Occipital lobe (tissue), 2 donors: ENCODE data around the gene SYNGR4. TPM values are rescaled to one million over a fixed set of nuclear protein-coding genes. Genes with fewer than 3 reads are reported as not detected.

Experiments
- DNase-seq: peaks from one replicate; lab custom pipeline; 2025; lab: John Stamatoyannopoulos, UW
- total RNA-seq: library from RNA; depleted of rRNA; stranded (reverse); fragments of >200 nt; gene quantifications from one replicate; pipeline ENCODE4 v1.2.3, GENCODE V29; 2014

Gene SYNGR4
- total RNA-seq, 1 donor from 2014 or later, result not detected

DNA sequence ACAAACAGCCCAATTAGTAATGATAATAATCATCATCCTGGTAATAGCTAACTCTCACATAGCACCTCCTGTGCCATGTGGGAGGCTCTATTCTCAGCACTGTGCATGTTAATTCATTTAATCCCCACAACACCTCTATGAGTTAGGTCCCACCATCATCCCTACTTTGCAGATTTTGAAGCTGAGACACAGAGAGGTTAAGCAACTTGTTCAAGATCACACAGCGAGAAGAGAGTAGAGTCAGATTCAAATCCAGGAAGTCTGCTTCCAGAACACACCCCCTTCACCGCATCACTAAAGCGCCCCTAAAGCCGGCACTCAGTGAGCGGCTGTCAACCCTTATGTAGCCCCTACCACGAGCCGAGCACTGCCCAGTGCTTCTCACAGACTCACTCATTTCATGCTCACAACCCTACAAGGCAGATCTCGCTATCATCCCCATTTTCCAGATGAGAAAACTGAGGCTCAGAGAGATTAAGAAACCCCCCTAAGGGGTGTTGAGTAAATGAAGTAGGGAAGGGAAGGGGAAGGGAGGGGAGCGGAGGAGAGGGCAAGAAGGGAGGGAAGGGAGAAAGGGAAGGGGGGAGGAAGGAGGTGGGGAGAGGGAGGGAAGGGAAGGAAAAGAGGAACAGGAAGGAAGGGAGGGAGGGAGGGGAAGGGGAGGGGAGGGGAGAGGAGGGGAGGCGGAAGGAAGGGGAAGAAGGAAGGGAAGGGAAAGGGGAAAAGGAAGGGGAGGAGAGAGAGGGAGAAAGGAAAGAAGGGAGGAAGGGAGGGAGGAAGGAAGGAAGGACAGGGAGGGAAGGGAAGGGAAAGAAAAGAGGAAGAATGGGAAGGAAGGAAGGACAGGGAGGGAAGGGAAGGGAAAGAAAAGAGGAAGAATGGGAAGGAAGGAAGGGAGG, 22.4 kb upstream of the SYNGR4 start:
- DNase-seq, result no peak

DNA sequence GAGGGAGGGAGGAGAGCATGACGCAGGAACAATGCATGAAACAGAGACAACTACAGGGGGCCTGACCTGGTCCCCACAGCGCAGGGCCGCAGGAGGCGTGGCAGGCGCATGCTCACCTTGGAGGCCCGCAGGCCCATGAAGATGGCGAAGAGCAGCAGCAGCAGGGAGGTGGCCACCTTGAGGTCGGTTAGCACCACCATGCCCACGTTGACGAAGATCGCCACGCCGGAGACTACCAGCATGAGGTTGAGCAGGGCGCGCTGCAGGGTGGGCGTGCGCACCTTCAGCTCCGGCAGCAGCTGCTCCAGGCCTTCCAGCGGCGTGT, 21.8 kb upstream of the SYNGR4 start:
- no peak for DNase-seq

DNA sequence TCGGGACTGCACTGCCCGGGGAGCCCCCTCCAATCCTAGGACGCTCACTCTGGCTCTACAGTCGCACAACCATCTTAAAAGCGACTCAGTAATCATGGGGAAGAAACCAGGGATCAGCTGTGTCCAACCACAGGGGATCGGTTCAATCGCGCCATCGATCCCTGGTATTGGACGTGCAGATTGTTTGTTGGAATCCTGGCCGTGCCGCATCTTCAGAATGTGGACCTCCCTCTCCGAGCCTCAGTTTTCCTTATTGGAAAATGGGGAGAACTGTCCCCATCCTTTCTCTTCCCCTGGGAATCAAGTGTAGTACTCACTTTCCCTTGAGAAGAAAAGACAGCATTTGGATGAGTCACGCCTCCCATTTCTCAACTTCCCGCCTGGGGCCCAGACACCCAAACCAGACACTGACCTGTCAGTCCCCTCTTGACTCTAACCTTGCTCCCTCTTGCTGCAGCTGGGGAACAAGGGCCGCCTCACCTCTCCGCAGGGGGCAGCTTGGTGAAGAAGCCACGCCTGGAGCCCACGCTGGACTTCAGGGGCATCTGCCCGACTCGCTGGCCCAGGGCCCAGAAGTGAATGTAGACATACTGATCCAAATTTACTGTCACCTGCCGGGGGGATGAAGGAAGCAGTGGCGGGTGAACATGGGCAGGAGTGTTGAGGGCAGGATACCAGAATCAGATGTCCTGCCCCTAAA, 21.2 kb upstream of the SYNGR4 start:
- no peak for DNase-seq

DNA sequence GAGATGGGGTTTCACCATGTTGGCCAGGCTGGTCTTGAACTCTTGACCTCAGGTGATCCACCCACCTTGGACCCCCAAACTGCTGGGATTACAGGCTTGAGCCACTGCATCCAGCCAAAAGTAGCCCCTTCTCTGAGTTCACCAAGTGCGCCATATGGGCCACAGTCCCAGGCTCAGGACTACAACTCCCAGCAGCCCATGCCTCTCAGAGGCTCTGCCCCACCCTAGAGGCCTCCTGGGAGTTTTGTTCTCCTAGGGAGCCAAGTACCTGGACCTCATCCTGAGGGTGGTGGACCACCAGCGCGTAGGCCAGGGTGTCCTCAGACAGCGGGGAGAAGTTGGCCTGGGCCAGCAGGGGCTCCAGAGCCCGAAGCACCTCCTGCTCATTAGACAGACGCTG, 19.3 kb upstream of the SYNGR4 start:
- no peak for DNase-seq

DNA sequence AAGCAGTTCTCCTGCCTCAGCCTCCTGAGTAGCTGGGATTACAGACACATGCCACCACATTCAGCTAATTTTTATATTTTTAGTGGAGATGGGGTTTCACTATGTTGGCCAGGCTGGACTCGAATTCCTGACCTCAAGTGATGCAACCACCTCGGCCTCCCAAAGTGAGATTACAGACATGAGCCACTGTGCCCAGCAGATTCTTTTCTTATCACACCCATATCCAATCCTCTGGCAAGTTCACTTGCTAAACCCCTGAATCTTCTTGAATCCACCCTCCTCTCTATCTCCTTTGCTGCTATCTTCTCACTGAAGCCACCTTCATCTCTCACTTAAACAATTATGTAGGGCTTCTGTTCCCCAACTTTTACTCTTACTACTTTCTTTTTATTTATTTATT, 18.0 kb upstream of the SYNGR4 start:
- DNase-seq, result no peak

DNA sequence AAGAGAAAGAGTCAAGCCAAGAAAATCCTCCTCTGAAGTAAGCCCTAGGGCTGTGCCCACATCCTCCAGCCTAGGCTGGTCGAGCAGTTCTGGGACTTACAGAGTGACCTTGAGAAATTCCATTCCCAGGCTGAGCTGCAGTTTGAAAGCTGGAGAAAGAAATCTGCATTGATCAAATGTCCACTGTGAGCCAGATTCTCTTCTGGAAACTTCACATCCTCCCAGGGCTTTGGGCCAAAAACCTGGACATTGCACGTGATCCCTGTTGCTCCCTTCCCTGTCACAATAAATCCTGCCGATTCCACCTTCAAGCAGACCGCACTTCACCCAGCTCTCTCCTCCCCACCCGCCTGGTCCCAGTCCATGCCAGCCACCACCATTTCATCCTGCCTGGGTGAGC, 16.1 kb upstream of the SYNGR4 start:
- DNase-seq, result no peak

DNA sequence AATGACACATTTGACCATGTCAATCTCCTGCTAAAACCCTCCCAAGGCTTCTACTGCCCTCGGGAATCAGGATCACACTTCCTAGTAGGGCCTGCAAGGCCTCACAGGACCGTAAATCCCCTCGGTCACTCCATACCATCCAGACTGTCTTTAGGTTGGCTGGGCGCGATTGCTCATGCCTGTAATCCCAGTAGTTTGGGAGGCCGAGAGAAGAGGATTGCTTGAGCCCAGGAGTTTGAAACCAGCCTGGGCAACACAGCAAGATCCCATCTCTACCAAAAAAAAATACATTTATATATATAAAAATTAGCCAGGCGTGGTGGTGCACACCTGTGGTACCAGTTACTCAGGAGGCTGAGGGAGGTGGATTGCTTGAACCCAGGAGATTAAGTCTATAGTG, 15.4 kb upstream of the SYNGR4 start:
- no peak for DNase-seq

DNA sequence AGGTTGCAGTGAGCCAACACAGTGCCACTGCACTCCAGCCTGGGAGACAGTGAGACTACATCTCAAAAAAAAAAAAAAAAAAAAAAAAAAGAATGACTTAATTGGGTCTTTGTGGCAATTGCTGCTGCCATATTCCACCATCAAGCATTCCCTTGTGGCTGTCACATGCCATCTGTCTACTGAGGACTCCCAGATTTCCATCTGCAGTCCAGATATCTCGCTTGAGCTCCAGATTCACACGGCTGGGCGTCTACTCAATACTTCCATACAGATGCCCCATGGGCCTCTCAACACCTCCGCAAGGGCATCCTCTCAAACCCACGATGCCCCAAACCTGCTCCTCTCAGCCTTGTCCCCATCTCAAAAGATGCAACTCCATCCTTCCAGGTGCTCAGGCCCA, 13.3 kb upstream of the SYNGR4 start:
- DNase-seq, result no peak

DNA sequence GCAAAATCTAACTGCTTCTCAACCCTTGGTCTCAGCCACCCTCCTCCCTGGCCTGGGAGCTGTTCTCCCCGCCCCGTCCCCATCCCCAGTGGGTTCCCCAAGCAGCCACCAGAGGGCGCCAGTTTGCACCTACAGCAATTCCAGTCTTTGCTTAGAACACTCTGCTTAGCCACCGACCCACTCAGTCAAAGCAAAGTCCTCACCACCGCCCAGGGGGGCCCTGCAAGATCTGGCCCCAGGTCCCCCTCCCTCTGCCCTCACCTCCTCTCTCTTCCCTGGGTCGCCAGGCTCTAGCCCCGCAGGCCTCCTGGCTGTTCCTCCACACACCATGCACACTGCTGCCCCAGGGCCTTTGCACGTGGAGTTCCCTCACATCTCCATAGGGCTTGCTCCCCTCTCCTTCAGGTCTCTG, 12.8 kb upstream of the SYNGR4 start:
- DNase-seq, result no peak

DNA sequence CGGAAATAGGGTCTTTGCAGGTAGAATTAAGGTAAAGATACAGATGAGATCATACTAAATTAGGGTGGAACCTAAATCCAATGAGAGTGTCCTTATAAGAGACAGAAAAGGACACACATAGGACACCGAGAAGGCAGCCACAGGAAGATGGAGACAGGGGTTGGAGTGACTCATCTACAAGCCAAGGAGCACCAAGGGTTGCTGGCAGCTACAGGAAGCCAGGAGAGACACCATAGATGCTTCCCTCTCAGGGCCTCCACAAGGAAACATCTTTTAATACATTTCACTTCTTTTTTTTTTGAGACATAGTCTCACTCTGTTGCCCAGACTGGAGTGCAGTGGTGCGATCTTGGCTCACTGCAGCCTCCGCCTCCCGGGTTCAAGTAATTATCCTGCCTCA, 10.5 kb upstream of the SYNGR4 start:
- no peak for DNase-seq

DNA sequence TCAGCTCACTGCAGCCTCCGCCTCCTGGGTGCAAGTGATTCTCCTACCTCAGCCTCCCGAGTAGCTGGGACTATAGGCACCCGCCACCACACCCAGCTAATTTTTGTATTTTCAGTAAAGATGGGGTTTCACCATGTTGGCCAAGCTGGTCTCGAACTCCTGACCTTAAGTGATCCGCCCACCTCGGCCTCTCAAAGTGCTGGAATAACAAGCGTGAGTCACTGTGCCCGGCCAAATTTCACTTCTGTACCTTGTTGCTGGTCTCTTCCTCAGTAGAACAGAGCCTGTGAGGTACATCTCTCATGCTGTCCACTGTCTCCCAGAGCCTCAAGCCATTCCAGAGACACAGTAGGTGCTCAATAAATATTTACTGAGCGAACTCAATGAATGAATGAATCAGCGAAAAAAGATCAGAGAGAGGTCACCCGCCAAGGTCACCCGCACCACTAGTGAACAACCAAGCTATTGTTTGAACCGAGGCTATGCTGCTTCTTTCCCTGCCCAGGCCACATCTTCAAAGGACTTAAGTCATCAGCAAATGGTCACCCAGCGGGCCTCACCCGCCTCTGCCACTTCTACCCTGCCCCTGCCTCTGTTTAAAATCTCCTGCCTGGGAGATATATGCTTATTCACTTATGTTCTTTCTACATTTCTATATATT, 9.7 kb upstream of the SYNGR4 start:
- no peak for DNase-seq

DNA sequence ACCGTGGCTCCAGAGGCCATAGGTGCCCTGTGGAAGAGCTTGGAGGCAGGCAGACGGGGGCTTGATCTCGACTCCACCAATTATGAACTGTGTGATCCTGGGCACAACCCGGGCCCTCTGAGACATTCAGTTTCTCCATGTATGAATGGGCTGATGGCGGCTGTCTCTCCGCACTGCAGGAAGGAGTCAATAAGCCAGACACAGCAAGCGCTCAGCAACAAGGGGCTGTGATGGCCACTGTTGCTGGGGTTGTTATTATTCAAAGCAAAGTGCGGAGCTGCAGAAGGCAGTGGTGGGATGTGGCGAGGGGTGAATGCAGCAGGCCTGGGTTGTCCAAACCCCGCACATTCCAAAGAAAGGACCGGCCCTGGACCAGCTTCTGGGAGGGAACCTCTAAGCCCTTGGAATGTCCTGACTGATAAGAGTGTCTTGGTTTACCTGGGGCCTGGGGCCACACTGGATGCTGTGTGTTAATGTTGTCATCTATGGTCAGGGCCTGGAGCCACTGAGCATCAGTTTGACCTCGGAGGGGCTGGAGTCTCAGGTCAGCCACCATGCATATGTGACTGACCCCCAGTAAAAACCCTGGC, 8.7 kb upstream of the SYNGR4 start:
- no peak for DNase-seq

DNA sequence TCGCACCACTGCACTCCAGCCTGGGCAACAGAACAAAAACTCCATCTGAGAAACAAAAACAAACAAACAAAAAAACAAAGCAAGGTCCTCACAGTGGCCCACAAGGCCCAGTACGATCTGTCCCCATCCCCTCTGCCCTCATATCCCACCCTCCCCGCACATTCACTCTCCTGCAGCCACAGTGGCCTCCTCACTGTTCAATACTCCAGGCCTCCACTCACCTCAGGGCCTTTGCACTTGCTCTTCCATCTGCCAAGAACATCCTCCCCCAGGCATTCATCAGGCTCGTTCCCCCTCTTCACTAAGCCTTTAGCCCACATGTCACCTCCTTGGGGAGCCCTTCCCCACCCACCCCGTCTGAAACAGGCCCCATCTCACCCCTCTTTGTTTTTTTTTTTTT, 5.0 kb upstream of the SYNGR4 start:
- no peak for DNase-seq

DNA sequence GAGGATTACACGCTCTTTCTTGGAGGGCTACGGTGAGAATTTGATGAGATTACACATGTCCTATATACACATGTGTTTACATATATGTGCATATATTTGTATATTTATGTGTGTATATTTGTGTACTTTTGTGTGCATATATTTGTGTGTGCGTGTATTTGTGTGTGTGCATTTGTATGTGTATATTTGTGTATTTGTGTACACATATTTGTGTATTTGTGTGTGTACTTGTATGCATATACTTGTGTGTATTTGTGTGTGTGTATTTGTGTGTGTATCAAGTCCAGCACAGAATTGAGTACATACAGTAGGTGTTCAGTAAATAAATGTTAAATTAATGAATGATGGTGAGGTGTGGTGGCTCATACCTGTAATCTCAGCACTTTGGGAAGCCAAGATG, 2.3 kb upstream of the SYNGR4 start:
- no peak for DNase-seq

DNA sequence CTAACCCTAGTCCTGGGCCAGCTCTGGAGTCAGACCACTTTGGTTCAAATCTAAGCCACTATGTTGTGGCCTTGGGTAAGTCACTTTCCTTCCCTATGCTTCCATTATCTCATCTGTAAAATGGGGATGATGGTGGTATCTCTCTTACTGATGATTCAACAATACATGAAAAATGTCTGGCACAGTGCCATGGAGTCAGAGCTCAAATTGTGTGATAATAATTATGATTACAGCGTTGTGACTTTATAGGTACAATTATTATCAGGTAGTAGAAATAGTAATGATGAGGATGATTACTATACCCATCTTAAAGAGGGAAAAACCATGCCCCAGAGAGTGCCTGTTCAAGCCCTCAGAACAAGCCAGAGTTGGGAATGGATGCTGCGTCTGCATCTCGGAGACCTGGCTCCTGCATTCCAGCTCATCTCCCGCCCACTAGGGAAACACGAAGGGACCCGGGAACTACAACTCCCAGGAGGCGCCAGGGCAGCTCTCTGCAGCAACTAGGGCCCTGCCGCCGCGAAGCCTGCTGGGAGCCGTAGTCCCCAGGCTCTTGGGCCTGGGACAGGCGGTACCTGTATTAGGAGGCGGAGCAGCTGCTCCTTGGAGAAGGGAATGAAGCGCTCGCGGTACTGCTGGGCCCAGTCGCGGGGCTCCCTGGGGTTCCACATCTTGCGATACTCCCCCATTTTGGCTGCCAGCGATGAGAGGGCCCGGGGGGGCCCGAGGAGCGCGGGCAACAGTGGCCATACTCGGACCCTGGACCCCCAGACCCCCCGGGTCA, 1.3 kb upstream of the SYNGR4 start:
- peak; percentile 97 for DNase-seq

DNA sequence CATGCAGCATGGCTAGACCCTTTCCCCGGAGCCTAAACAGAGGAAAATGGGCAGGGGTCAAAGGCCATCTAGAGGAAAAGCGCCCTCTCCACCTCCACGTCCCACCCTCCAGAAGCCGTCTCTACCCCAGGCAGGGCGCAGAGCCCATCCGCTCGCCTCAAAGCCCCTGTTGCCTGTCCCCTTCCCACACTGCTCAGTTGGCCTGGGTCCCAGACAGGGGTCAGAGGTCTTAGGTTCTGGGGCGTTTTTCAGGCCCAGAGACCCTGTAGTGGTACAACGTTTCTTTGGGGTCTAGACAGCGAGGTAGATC, 712 bp upstream of the SYNGR4 start:
- DNase-seq, result no peak

DNA sequence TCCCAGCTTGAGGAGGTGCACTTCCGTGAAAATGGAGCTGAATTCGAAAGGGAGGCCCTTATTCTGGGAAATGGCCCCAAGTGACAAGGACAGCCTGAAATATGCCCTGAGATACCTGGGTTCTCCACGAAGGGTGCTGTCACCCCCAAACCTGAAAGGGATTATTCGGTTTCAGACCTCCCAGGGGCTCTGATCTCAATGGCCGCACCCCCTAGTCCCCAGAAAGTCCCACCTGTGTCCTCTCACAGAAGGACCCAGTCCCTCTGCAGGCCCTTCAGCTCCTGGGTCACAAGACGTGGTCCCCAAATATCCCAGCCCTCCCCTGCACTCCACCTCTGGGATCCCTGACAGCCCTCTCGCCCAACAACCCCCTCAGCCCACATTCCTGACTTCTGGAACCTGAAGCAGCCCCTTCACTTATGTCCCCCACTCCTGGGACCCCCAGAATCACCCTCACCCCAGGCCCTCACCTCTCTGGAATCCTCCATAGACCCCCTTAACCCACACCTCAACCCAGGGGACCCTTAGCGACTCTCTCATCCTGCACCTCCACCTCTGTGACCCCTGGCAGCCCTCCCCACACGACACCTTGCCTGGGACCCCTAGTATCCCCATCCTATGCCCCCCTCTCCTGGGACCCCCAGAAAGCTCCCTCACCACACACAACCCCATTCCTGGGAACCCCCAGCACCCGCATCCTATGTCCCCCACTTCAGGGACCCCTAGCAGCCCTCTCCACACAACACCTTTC, 606 bp downstream of the SYNGR4 start:
- DNase-seq, result no peak

DNA sequence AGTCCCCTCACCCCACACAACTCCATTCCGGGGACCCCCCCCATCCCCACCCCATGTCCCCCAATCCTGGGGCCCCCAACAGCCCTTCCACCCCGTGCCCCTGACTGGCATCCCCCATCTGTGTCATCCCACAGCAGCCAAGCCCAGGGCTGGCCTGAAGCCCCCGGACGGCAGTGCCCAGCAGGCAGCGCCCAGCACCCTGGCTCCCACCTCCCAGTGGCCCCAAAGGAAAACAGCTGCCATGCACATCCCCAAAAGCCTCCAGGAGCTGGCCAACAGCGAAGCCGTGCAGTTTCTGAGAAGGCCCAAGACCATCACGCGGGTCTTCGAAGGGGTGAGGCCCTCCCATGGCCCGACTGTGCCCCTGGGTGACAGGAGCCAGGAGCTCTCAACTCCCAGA, 1.4 kb downstream of the SYNGR4 start:
- no peak for DNase-seq

DNA sequence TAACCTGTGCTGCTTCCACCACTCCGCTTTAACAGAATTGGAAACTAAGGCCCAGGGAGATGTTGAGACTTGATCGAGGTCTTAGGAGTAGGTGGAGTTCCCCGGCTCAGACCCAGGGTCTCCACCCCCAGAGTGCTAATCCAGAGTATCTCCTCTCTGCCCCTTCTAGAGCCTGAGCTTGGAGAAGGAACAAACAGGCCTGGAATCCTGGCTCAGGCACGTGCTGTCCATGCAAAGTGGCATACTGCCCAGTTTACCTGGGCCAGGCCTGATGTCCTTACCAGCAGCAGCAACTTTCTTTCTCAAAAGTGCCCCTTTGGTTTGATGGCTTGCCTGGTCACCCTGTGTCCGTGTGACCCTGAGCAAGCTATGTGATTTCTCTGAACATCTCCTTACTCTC, 3.7 kb downstream of the SYNGR4 start:
- DNase-seq, result no peak

DNA sequence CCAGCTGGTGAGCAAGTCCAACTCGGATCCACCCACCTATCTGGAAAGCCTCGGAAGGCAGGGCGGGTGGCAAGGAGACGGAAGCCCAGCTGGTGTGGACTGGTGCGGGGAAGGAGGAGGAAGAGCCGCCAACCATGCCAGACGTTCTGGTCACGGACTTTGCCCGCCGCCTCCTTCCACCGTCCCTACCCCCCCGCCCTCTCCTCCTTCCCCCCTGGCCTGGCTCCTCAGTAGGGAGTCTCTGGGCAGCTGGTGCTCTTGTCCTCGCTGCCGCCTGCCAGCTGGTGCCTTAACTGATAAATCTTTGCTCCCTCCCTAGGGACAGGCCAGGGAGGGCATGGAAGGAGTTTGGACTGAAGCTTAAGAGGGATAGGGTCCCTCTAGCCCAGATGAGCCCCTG, 4.8 kb downstream of the SYNGR4 start:
- no peak for DNase-seq

DNA sequence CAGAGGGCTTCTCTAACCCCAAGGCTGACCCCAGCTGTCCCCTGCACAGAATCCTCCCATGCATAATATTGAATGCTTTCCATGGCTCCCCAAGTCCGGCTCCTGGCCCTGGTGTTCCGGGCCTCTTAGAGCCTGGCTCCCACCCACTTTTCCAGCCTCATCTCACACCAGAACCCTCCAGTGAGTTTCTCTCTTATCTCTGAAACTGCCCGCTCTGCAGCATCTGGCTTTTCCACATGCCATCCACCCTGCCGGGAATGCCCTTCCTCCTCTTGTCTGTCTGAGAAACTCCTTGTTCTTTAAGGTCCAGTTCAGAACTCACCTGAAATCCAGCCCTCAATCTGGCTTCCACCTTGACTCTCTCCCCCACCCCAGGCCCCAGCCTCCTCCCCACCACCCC, 6.8 kb downstream of the SYNGR4 start:
- DNase-seq, result no peak
